Astrocyte (in vitro differentiated cells and primary cell): Measurements from ENCODE around the gene CHST3.

Experiments
- EZH2 ChIP-seq: IDR thresholded peaks from 2 replicates; pipeline ENCODE4 v1.6.1; 2012; ENCODE audit warnings: mild to moderate bottlenecking, low read length, inconsistent platforms; ENCODE audit not compliant: insufficient read depth
- TF ChIP-seq, protein P1 (sequence below): IDR thresholded peaks from 2 replicates; pipeline ENCODE4 v1.5.1; 2011; ENCODE audit warnings: low read depth, mild to moderate bottlenecking, inconsistent platforms, low read length, moderate library complexity; ENCODE audit not compliant: insufficient read depth

GRCh38 chr10:72020914-72021809, 57.0 kb downstream of the CHST3 start:
- TF ChIP-seq, protein P1, sequence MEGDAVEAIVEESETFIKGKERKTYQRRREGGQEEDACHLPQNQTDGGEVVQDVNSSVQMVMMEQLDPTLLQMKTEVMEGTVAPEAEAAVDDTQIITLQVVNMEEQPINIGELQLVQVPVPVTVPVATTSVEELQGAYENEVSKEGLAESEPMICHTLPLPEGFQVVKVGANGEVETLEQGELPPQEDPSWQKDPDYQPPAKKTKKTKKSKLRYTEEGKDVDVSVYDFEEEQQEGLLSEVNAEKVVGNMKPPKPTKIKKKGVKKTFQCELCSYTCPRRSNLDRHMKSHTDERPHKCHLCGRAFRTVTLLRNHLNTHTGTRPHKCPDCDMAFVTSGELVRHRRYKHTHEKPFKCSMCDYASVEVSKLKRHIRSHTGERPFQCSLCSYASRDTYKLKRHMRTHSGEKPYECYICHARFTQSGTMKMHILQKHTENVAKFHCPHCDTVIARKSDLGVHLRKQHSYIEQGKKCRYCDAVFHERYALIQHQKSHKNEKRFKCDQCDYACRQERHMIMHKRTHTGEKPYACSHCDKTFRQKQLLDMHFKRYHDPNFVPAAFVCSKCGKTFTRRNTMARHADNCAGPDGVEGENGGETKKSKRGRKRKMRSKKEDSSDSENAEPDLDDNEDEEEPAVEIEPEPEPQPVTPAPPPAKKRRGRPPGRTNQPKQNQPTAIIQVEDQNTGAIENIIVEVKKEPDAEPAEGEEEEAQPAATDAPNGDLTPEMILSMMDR, result no peak
- no peak for TF ChIP-seq EZH2
